Neural progenitor cell (in vitro differentiated cells): ENCODE results near the gene PSMD3.

Experiments used
- CTCF ChIP-seq: fragments of 200-600 bp; sonication (generic); IDR thresholded peaks from 2 replicates; pipeline ENCODE4 v1.5.1; 2017; ENCODE audit warnings: antibody characterized with exemption, mild to moderate bottlenecking
- EZH2 ChIP-seq: fragments of 200-600 bp; sonication (generic); IDR thresholded peaks from 2 replicates; pipeline ENCODE4 v1.6.1; 2017; ENCODE audit warnings: antibody characterized with exemption, mild to moderate bottlenecking, moderate library complexity

DNA sequence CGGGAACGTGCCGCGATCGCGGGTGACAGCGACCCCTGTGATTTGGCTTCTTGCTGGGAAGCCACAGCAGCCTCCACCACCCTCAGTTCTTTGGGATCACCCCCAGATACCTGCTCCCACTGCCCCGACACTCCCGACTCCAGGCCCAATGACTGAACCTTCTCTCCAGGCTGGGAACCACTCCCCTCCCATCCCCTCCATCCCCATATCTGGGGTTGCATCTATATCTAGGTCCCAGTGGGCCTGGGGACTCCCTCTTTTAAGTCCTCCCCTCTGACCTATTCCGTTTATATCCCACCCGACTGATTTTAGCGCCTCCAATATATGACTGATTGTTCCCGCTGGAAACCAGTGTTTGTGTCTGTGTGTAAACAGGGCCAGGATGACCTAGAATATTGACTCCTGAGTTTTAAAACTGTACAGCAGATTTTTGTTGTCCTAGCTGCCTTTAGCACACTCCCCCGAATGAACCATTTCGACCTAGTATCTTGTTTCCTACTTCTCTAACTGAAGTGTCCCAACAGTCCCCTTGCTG, 667 bp downstream of the PSMD3 start:
- TF ChIP-seq CTCF (no peak), EZH2 (no peak)
